Heart left ventricle (tissue), 13 donors: ENCODE measurements around the gene ATRN.

Experiments
- CTCF ChIP-seq, 12 donors: fragments of 200-600 bp; sonication (generic) in 4 of 12; IDR thresholded peaks; one replicate each; pipeline versions ENCODE4 v1.5.0 to v1.8.0; 2018 to 2022; ENCODE audit warnings: antibody characterized with exemption in 12 of 12, mild to moderate bottlenecking in 5 of 12
- POLR2A ChIP-seq, 2 donors: fragments of 450-650 bp; IDR thresholded peaks; one replicate each; pipeline ENCODE4 v1.6.1; 2017; ENCODE audit warnings: antibody characterized with exemption in 2 of 2, mild to moderate bottlenecking in 2 of 2, moderate library complexity in 2 of 2
- donor health status: ischemic (EF 13 %, LVEDD 7.1; RV severe dilation, severe dysfunction).
- donor health status: DM: no; HTN: yes; CAD: no.
- donor health status: DM: no; HTN: no; CAD: no.
- donor health status: ischemic (EF 25% LVEDD 6.9; RV normal size, moderate dysfunction).
- donor health status: ischemic (EF 25% LVEDD 5.7; RV mildly dilated, moderate dysfunction).
- donor health status: ischemic (EF 35%, LVEDD 5.7; RV mildly dilated, moderate dysfunction).
- donor health status: nonischemic (EF 11% LVEDD 7.7; RV severe dilation, severe dysfunction).
- donor health status: DM: yes; HTN: yes; CAD: no.
- donor health status: PGD.
- donor health status: ischemic (EF 29% LVEDD 5.4; RV normal size, mild dysfunction).
- donor health status: nonischemic (EF 23%, LVEDD 6.1; RV moderate dilation, normal function).

GRCh38 chr20:3505148-3505547 is 34.3 kb downstream of the ATRN start:
- no peak for TF ChIP-seq CTCF (IDR thresholded peaks at IDR 0.05)
- no peak for TF ChIP-seq POLR2A (IDR thresholded peaks at IDR 0.05)
